Measurements from ENCODE around the gene BHMT.
A peak's percentile ranks its signal among the peaks of the same experiment; 100 is the strongest.

Gene BHMT

GRCh38 chr5:79119486-79119885, 7.9 kb downstream of the BHMT start:
- H2BK15ac ChIP-seq (replicated peaks; ENCODE audit: low read depth): no peak overlapping the region
- H2BK5ac ChIP-seq (ENCODE audit: low read length): no peak overlapping the region
- H2AK5ac ChIP-seq (ENCODE audit: low read length): no peak overlapping the region
- H4K8ac ChIP-seq (ENCODE audit: low read depth, low read length): no peak overlapping the region
- H4K5ac ChIP-seq (ENCODE audit: low read length): no peak overlapping the region
- no peaks in the 10 kb centered on the region for H3K27me3 ChIP-seq (ENCODE audit: insufficient read depth, low read length, poor library complexity)
- no peak for DNase-seq
- H2BK120ac ChIP-seq (ENCODE audit: low read depth, low read length): no peak overlapping the region
- H3K79me1 ChIP-seq (ENCODE audit: low read length): no peaks in the 10 kb centered on the region
- H3K4ac ChIP-seq (ENCODE audit: low read depth, low read length): no peak overlapping the region
- H3K9ac ChIP-seq (ENCODE audit: low read length): no peak overlapping the region
- no peaks in the 10 kb centered on the region for H3K79me2 ChIP-seq (ENCODE audit: control insufficient read depth, insufficient read depth, low read length)
- no peak overlapping the region for H3K4me3 ChIP-seq (ENCODE audit: low read length)
- H3K4me2 ChIP-seq (ENCODE audit: low read length): no peak overlapping the region
- H3K36me3 ChIP-seq (ENCODE audit: control insufficient read depth, insufficient read depth, low read length): no peaks in the 10 kb centered on the region
- no peak overlapping the region for H3K56ac ChIP-seq (ENCODE audit: low read length)
- H3K18ac ChIP-seq (ENCODE audit: low read length): no peak overlapping the region
- H3K4me1 ChIP-seq (ENCODE audit: control insufficient read depth, low read depth, low read length): no peaks in the 10 kb centered on the region
- no peak overlapping the region for H3K23ac ChIP-seq (ENCODE audit: low read length)
- no CpG with 5 or more reads among the region's 4 CpGs for WGBS (ENCODE audit: extremely low coverage, insufficient coverage, low lambda C conversion rate)
- H3K27ac ChIP-seq (ENCODE audit: low read depth, low read length): no peak overlapping the region

GRCh38 chr5:79120221-79120620, 8.6 kb downstream of the BHMT start:
- no peak overlapping the region for H2AK5ac ChIP-seq (ENCODE audit: low read length)
- H3K4me2 ChIP-seq (ENCODE audit: low read length): no peak overlapping the region
- no peaks in the 10 kb centered on the region for H3K79me1 ChIP-seq (ENCODE audit: low read length)
- H4K5ac ChIP-seq (ENCODE audit: low read length): no peak overlapping the region
- H3K27ac ChIP-seq (ENCODE audit: low read depth, low read length): no peak overlapping the region
- H2BK5ac ChIP-seq (ENCODE audit: low read length): no peak overlapping the region
- H2BK120ac ChIP-seq (ENCODE audit: low read depth, low read length): no peak overlapping the region
- no peaks in the 10 kb centered on the region for H3K4me1 ChIP-seq (ENCODE audit: control insufficient read depth, low read depth, low read length)
- DNase-seq: no peak
- no peak overlapping the region for H3K23ac ChIP-seq (ENCODE audit: low read length)
- H4K8ac ChIP-seq (ENCODE audit: low read depth, low read length): no peak overlapping the region
- no peaks in the 10 kb centered on the region for H3K79me2 ChIP-seq (ENCODE audit: control insufficient read depth, insufficient read depth, low read length)
- H3K18ac ChIP-seq (ENCODE audit: low read length): no peak overlapping the region
- H3K27me3 ChIP-seq (ENCODE audit: insufficient read depth, low read length, poor library complexity): no peaks in the 10 kb centered on the region
- H3K4me3 ChIP-seq (ENCODE audit: low read length): no peak overlapping the region
- no peak overlapping the region for H2BK15ac ChIP-seq (replicated peaks; ENCODE audit: low read depth)
- H3K56ac ChIP-seq (ENCODE audit: low read length): no peak overlapping the region
- no peaks in the 10 kb centered on the region for H3K36me3 ChIP-seq (ENCODE audit: control insufficient read depth, insufficient read depth, low read length)
- H3K4ac ChIP-seq (ENCODE audit: low read depth, low read length): no peak overlapping the region
- WGBS (ENCODE audit: extremely low coverage, insufficient coverage, low lambda C conversion rate): no CpG with 5 or more reads among the region's 4 CpGs
- H3K9ac ChIP-seq (ENCODE audit: low read length): no peak overlapping the region

- Histone ChIP-seq H3K79me2 (ENCODE audit: control insufficient read depth, insufficient read depth, low read length) (no peaks in the 10 kb centered on the region), H2BK15ac (replicated peaks; ENCODE audit: low read depth) (no peak overlapping the region), H3K9ac (ENCODE audit: low read length) (no peak overlapping the region), H3K36me3 (ENCODE audit: control insufficient read depth, insufficient read depth, low read length) (no peaks in the 10 kb centered on the region), H4K8ac (ENCODE audit: low read depth, low read length) (no peak overlapping the region), H3K27me3 (ENCODE audit: insufficient read depth, low read length, poor library complexity) (no peaks in the 10 kb centered on the region), H2AK5ac (ENCODE audit: low read length) (no peak overlapping the region), H3K23ac (ENCODE audit: low read length) (no peak overlapping the region), H2BK5ac (ENCODE audit: low read length) (no peak overlapping the region), H3K4ac (ENCODE audit: low read depth, low read length) (no peak overlapping the region), H3K4me3 (ENCODE audit: low read length) (no peak overlapping the region), H3K4me2 (ENCODE audit: low read length) (no peak overlapping the region), H4K5ac (ENCODE audit: low read length) (no peak overlapping the region), H3K27ac (ENCODE audit: low read depth, low read length) (no peak overlapping the region), H2BK120ac (ENCODE audit: low read depth, low read length) (no peak overlapping the region), H3K56ac (ENCODE audit: low read length) (no peak overlapping the region), H3K79me1 (ENCODE audit: low read length) (no peaks in the 10 kb centered on the region), H3K4me1 (ENCODE audit: control insufficient read depth, low read depth, low read length) (no peaks in the 10 kb centered on the region), H3K18ac (ENCODE audit: low read length) (no peak overlapping the region)
- DNase-seq: no peak
Measured at GRCh38 chr5:79122973-79123372, 11.4 kb downstream of the BHMT start.

GRCh38 chr5:79124607-79125006, 13.0 kb downstream of the BHMT start:
- H3K79me2 ChIP-seq (ENCODE audit: control insufficient read depth, insufficient read depth, low read length): no peaks in the 10 kb centered on the region

GRCh38 chr5:79130781-79131180, 19.2 kb downstream of the BHMT start:
- Histone ChIP-seq H3K18ac (ENCODE audit: low read length) (no peak overlapping the region), H3K4me1 (ENCODE audit: control insufficient read depth, low read depth, low read length) (no peaks in the 10 kb centered on the region), H3K4me3 (ENCODE audit: low read length) (no peak overlapping the region), H2BK15ac (replicated peaks; ENCODE audit: low read depth) (no peak overlapping the region), H3K9ac (ENCODE audit: low read length) (no peak overlapping the region), H3K23ac (ENCODE audit: low read length) (no peak overlapping the region), H3K4ac (ENCODE audit: low read depth, low read length) (no peak overlapping the region), H3K79me1 (ENCODE audit: low read length) (no peaks in the 10 kb centered on the region), H3K27ac (ENCODE audit: low read depth, low read length) (no peak overlapping the region), H2BK120ac (ENCODE audit: low read depth, low read length) (no peak overlapping the region), H3K79me2 (ENCODE audit: control insufficient read depth, insufficient read depth, low read length) (no peaks in the 10 kb centered on the region), H2AK5ac (ENCODE audit: low read length) (no peak overlapping the region), H3K4me2 (ENCODE audit: low read length) (no peak overlapping the region), H3K56ac (ENCODE audit: low read length) (no peak overlapping the region), H3K36me3 (ENCODE audit: control insufficient read depth, insufficient read depth, low read length) (no peaks in the 10 kb centered on the region), H4K5ac (ENCODE audit: low read length) (no peak overlapping the region), H4K8ac (ENCODE audit: low read depth, low read length) (no peak overlapping the region), H3K27me3 (ENCODE audit: insufficient read depth, low read length, poor library complexity) (no peaks in the 10 kb centered on the region), H2BK5ac (ENCODE audit: low read length) (no peak overlapping the region)
- no CpG with 5 or more reads among the region's 6 CpGs for WGBS (ENCODE audit: extremely low coverage, insufficient coverage, low lambda C conversion rate)
- no peak for DNase-seq

More at GRCh38 chr5:79124607-79125006, 13.0 kb downstream of the BHMT start:
- no peak overlapping the region for H4K5ac ChIP-seq (ENCODE audit: low read length)
- no peak overlapping the region for H3K4ac ChIP-seq (ENCODE audit: low read depth, low read length)
- no peaks in the 10 kb centered on the region for H3K36me3 ChIP-seq (ENCODE audit: control insufficient read depth, insufficient read depth, low read length)
- H3K4me1 ChIP-seq (ENCODE audit: control insufficient read depth, low read depth, low read length): no peaks in the 10 kb centered on the region
- H4K8ac ChIP-seq (ENCODE audit: low read depth, low read length): no peak overlapping the region
- no peak overlapping the region for H3K18ac ChIP-seq (ENCODE audit: low read length)
- no peak overlapping the region for H3K56ac ChIP-seq (ENCODE audit: low read length)
- H3K27me3 ChIP-seq (ENCODE audit: insufficient read depth, low read length, poor library complexity): no peaks in the 10 kb centered on the region
- H2AK5ac ChIP-seq (ENCODE audit: low read length): no peak overlapping the region
- H3K27ac ChIP-seq (ENCODE audit: low read depth, low read length): no peak overlapping the region
- DNase-seq: no peak
- H2BK5ac ChIP-seq (ENCODE audit: low read length): no peak overlapping the region
- no peak overlapping the region for H2BK15ac ChIP-seq (replicated peaks; ENCODE audit: low read depth)
- H3K4me2 ChIP-seq (ENCODE audit: low read length): no peak overlapping the region
- no peak overlapping the region for H3K9ac ChIP-seq (ENCODE audit: low read length)
- no peak overlapping the region for H2BK120ac ChIP-seq (ENCODE audit: low read depth, low read length)
- no peak overlapping the region for H3K23ac ChIP-seq (ENCODE audit: low read length)
- H3K4me3 ChIP-seq (ENCODE audit: low read length): no peak overlapping the region
- no peaks in the 10 kb centered on the region for H3K79me1 ChIP-seq (ENCODE audit: low read length)
- WGBS (ENCODE audit: extremely low coverage, insufficient coverage, low lambda C conversion rate): no CpG with 5 or more reads among the region's 1 CpG

- Histone ChIP-seq H3K4ac (ENCODE audit: low read depth, low read length) (no peak overlapping the region), H3K79me2 (ENCODE audit: control insufficient read depth, insufficient read depth, low read length) (no peaks in the 10 kb centered on the region), H3K36me3 (ENCODE audit: control insufficient read depth, insufficient read depth, low read length) (no peaks in the 10 kb centered on the region), H3K27ac (ENCODE audit: low read depth, low read length) (no peak overlapping the region), H3K18ac (ENCODE audit: low read length) (peak overlapping the region; percentile 56), H3K4me2 (ENCODE audit: low read length) (no peak overlapping the region), H3K23ac (ENCODE audit: low read length) (no peak overlapping the region), H3K27me3 (ENCODE audit: insufficient read depth, low read length, poor library complexity) (no peaks in the 10 kb centered on the region), H4K8ac (ENCODE audit: low read depth, low read length) (no peak overlapping the region), H3K4me3 (ENCODE audit: low read length) (no peak overlapping the region), H4K5ac (ENCODE audit: low read length) (no peak overlapping the region), H3K79me1 (ENCODE audit: low read length) (no peaks in the 10 kb centered on the region), H2BK15ac (replicated peaks; ENCODE audit: low read depth) (no peak overlapping the region), H2BK5ac (ENCODE audit: low read length) (no peak overlapping the region), H3K4me1 (ENCODE audit: control insufficient read depth, low read depth, low read length) (no peaks in the 10 kb centered on the region), H3K56ac (ENCODE audit: low read length) (peak overlapping the region; percentile 63), H2BK120ac (ENCODE audit: low read depth, low read length) (no peak overlapping the region), H2AK5ac (ENCODE audit: low read length) (no peak overlapping the region), H3K9ac (ENCODE audit: low read length) (peak overlapping the region; percentile 21)
- DNase-seq: peak; percentile 30
- WGBS (ENCODE audit: extremely low coverage, insufficient coverage, low lambda C conversion rate): no CpG with 5 or more reads among the region's 4 CpGs
Measured at GRCh38 chr5:79133121-79133656, 21.6 kb downstream of the BHMT start.
